Right lung (tissue), 5 donors: ENCODE measurements around the gene CACNB2. TPM values are rescaled to one million over a fixed set of nuclear protein-coding genes. Genes with fewer than 3 reads are reported as not detected.
A peak's percentile ranks its signal among the peaks of the same experiment; 100 is the strongest.

ENCODE experiments used
- DNase-seq, 2 donors: peaks; one replicate each; pipeline ENCODE4 v3.0.0-alpha.2; 2013
- polyA plus RNA-seq, 5 donors: library from polyadenylated mRNA; unstranded; fragments of 120-200 nt; gene quantifications; one replicate each; pipeline versions ENCODE4 v1.2.1 to v1.2.3, GENCODE V29; 2013; ENCODE audit warnings: inconsistent platforms in 1 of 5, low replicate concordance in 1 of 5; ENCODE audit not compliant: insufficient read length in 5 of 5, insufficient read depth in 1 of 5

Gene CACNB2
- polyA plus RNA-seq, 5 donors = 9.5 to 16.3 (median 12.7) TPM

DNA sequence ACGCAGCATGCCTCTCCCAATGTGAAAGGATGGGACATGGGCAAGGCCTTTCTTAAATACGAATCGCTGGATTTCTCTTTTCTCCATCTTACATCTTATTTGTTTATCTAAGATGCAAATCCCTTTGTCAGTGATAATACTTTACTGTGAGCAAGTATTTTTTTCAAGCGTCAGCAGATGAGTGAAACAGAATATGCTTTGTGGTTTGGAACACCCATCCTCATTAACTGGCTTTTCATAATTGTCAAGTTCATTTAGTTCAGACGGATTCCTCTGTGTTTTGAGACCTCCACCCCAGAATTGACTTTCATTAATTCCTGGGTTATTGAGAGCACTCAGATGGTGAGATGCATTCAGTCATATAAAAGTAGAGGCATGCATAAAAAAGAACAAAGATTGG lies 361.4 kb downstream of the CACNB2 start:
- DNase-seq = no peak

DNA sequence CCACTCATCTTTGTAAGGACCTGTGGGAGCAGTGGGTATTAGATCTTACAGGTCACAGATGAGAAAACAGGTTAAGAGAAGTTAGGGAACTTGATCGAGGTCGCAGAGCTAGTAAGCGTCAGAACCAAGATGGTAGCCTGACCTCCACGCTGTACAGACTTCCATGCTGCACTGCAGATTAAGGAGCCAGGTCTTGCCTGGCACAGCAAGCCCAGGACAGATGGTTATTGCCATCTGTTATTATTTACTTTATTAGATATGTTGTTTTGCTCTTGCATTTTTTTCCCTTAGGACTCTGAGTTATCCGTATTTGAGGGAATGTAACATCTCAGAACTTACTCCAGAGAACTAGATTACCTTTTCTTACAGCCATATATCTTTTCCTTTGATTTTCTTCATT lies 363.9 kb downstream of the CACNB2 start:
- no peak for DNase-seq

DNA sequence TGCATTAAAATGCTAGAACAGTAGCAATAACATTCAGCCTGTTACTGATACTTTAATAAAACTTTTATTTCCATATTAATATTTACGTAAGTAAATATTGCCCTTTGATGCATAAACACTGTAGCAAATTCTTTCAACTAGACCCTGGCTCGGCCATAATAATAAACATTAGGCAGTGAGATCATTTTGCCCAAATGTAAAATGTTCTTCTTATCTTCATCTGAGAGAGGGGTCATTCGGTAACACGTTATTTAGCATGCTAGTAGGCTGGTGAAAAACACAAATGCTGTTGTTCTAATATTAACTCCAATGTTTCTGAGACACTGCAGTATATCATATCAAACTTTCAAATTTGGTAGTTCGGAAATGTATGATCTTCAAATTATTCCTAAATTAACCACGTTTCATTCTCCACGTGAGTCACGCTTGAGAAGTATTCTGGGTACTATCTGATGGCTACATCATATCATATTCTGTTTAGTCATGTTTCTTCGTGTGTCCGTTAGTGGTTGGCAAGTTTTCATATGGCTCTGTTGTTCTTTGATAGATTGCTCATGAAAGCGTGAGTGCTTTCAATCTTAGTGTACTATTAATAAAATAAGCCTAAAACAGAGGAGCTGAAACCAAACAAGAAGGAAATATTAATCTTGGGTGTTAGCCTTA lies 365.4 kb downstream of the CACNB2 start:
- DNase-seq = no peak

GRCh38 chr10:18508587-18508986 lies 368.4 kb downstream of the CACNB2 start:
- no peak for DNase-seq

GRCh38 chr10:18514537-18514936 lies 374.3 kb downstream of the CACNB2 start:
- no peak for DNase-seq

- DNase-seq = no peak
Measured at GRCh38 chr10:18516851-18517250, 376.6 kb downstream of the CACNB2 start.

GRCh38 chr10:18523025-18523424 lies 382.8 kb downstream of the CACNB2 start:
- DNase-seq = no peak

DNA sequence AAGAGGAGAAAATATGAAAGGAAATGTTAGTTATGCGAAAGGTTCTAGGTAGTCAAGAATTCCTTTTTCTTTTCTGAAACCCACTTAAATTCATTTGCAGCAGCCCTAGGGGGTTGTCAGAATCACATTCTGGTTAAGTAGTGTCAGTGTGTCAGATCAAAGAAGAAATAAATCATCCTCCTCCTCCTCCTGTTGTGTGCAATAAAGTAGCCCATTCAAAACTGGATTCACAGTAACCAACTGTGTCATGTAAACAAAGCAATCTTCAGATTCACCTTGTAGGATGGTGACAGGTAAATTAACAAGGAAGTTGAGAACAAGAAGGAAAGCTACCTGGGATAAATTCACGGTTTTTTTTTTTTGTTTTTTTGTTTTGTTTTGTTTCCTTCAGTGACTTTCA lies 383.6 kb downstream of the CACNB2 start:
- no peak for DNase-seq

- DNase-seq = no peak
Measured at GRCh38 chr10:18527687-18528086, 387.5 kb downstream of the CACNB2 start.

GRCh38 chr10:18528292-18528691 lies 388.1 kb downstream of the CACNB2 start:
- DNase-seq = no peak

GRCh38 chr10:18532881-18533535 lies 392.8 kb downstream of the CACNB2 start:
- no peak for DNase-seq

DNA sequence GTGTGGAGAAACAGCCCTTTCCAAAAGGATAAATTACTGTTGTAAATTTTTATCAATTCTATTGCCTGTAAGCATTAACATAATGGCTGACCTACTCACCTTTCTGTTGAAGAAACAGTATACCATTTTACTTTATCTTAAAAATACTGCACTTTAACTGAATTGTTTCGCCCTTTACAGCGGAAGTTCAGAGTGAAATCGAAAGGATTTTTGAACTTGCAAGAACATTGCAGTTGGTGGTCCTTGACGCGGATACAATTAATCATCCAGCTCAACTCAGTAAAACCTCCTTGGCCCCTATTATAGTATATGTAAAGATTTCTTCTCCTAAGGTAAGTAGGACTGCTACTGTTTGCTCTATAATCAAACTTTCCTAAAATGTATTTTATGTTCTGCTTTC lies 393.7 kb downstream of the CACNB2 start:
- no peak for DNase-seq

GRCh38 chr10:18539335-18539734 lies 399.1 kb downstream of the CACNB2 start:
- no peak for DNase-seq

- no peak for DNase-seq
Measured at GRCh38 chr10:18540195-18540594, 400.0 kb downstream of the CACNB2 start.

- DNase-seq = no peak
Measured at GRCh38 chr10:18542832-18543231, 402.6 kb downstream of the CACNB2 start.

- peak in 1 of 2 donors; percentile 8 for DNase-seq
Measured at GRCh38 chr10:18545621-18546305, 405.5 kb downstream of the CACNB2 start.

- no peak for DNase-seq
Measured at GRCh38 chr10:18549105-18549504, 408.9 kb downstream of the CACNB2 start.

- DNase-seq = no peak
Measured at GRCh38 chr10:18551473-18551872, 411.2 kb downstream of the CACNB2 start.

DNA sequence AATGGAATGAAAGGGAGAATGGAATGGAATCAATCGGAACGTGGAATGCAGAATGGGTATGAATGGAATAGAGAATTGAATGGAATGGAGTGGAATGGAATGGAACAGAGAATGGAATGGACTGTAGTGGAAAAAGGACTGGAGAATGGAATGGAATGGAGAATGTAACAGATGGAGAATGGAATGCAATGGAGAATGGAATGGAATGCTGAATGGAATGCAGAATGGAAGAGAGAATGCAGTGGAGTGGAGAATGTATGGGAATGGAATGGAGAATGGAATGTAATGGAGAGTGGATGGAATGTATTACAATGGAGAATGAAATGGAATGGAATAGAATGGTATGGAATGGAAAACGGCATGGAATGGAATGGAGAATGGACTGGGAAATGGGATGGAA lies 414.3 kb downstream of the CACNB2 start:
- no peak for DNase-seq

DNA sequence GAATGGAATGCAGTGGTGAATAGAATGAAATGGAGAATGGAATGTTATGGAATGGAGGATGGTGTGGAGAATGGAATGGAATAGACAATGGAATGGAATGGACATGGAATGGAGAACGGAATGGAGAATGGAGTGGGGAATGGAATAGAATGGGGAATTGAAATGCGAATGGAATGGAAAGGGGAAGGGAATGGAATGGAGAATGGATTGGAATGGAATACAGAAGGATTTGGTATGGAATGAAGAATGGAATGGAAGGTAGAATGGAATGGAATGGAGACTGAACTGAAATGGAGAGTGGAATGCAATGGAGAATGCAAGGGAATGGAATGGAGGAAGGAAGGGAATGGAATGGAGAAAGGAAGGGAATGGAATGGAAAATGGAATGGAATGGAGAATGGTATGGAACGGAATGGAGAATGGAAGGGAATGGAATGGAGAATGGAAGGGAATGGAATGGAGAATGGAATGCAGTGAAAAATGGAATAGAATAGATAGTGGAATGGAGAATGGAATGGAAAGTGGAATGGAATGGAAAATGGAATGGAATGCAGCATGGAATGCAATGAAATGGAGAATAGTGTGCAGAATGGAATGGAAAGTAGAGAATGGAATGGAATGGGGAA lies 416.4 kb downstream of the CACNB2 start:
- no peak for DNase-seq

DNA sequence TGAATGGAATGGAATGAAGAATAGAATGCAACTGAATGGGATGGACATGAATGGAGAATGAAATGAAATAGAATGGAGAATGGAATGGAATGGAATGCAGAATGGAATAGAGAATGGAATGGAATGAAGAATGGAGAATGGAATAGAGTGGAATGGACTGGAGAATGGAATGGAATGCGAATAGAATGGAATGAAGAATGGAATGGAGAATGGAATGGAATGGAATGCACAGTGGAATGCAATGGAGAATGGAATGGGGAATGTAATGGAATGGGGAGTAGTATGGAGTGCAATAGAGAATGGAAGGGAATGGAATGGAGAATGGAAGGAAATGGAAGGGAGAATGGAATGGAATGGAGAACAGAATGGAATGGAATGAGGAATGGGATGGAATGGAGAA lies 417.7 kb downstream of the CACNB2 start:
- no peak for DNase-seq

DNA sequence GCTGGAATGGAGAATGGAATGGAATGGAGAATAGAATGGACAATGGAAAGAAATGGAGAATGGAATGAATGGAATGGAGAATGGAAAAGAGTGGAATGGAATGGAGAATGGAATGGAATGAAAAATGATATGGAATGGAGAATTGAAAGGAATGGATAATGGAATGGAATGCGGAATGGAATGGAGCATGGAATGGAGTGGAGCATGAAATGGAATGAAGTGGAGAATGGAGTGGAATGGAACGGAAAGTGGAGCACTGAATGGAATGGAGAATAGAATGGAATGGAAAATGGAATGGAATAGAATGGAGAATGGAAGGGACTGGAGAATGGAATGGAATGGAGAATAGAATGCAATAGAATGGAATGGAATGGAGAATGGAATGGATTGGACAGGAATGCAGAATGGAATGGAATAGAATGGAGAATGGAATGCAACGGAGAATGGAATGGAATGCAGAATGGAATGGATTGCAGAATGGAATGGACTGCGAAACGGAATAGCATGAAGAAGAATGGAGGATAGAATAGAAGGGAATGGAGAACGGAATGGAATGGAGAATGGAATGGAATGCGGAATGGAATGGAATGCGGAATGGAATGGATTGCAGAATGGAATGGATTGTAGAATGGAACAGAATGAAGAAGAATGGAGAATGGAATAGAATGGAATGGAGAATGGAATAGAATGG lies 421.8 kb downstream of the CACNB2 start:
- DNase-seq = no peak
